Lung (tissue), 12 donors: ENCODE data around the gene UNC45B. TPM values are rescaled to one million over a fixed set of nuclear protein-coding genes. Genes with fewer than 3 reads are reported as not detected.

Experiments
- ATAC-seq: fragments of 200-7000 bp; cut with Tn5 transposase; one replicate; pipeline ENCODE4 v1.9.1; 2020; ENCODE audit warnings: moderate number of reproducible peaks; ENCODE audit not compliant: insufficient read depth, low FRiP score
- DNase-seq, 3 donors: peaks; one replicate each; pipeline ENCODE4 v3.0.0-alpha.2; 2013 to 2017
- H3K27ac ChIP-seq, 2 donors: one replicate each; pipeline ENCODE4 v1.5.1; 2013; ENCODE audit warnings: mild to moderate bottlenecking in 2 of 2, moderate library complexity in 2 of 2, control low read depth in 1 of 2, inconsistent platforms in 1 of 2, low read depth in 1 of 2, low read length in 1 of 2
- H3K27me3 ChIP-seq, 3 donors: one replicate each; pipeline ENCODE4 v1.5.1; 2013; ENCODE audit warnings: low read length in 2 of 3; ENCODE audit not compliant: control insufficient read depth in 3 of 3, insufficient read depth in 3 of 3
- H3K36me3 ChIP-seq, 4 donors: one replicate each; pipeline ENCODE4 v1.5.1; 2013; ENCODE audit warnings: low read length in 4 of 4, mild to moderate bottlenecking in 1 of 4, moderate library complexity in 1 of 4; ENCODE audit not compliant: control insufficient read depth in 4 of 4, insufficient read depth in 4 of 4
- H3K4me1 ChIP-seq, 5 donors: one replicate each; pipeline ENCODE4 v1.5.1; 2013; ENCODE audit warnings: low read length in 5 of 5, mild to moderate bottlenecking in 2 of 5, moderate library complexity in 1 of 5; ENCODE audit not compliant: control insufficient read depth in 5 of 5, insufficient read depth in 5 of 5
- H3K4me3 ChIP-seq: one replicate; pipeline ENCODE4 v1.5.1; 2013; ENCODE audit warnings: mild to moderate bottlenecking, control low read depth, moderate library complexity
- H3K9ac ChIP-seq, 2 donors: one replicate each; pipeline ENCODE4 v1.5.1; 2013; ENCODE audit warnings: low read length in 2 of 2, control low read depth in 1 of 2; ENCODE audit not compliant: insufficient read depth in 1 of 2
- H3K9me3 ChIP-seq, 4 donors: one replicate each; pipeline ENCODE4 v1.5.1; 2013; ENCODE audit warnings: low read length in 3 of 4, mild to moderate bottlenecking in 1 of 4, moderate library complexity in 1 of 4; ENCODE audit not compliant: control insufficient read depth in 4 of 4, insufficient read depth in 3 of 4
- WGBS, 2 donors: extraction: QIAGEN DNeasy Blood & Tissue Kit; methylation state at CpG; one replicate each; pipeline ENCODE4 v1.1.7; 2013; 5-methylcytosine and 5-hydroxymethylcytosine counted together
- polyA plus RNA-seq, 2 donors: library from polyadenylated mRNA; stranded (reverse); fragments of 200-250 nt; gene quantifications; one replicate each; pipeline ENCODE4 v1.2.1, GENCODE V29; 2013
- total RNA-seq, 2 donors: library from RNA; depleted of rRNA in 1 of 2; stranded (reverse); fragments of >200 nt in 1 of 2; gene quantifications; one replicate each; pipeline ENCODE4 v1.2.1, GENCODE V29; 2014 to 2021
- TF ChIP-seq, protein P1 (sequence below): IDR thresholded peaks from 2 replicates; pipeline ENCODE4 v1.5.1; 2012; ENCODE audit warnings: mild to moderate bottlenecking; ENCODE audit errors: control extremely low read depth, extremely low read depth
- donor health status: control.
- donor health status: control.
- donor health status: Bipolar disorder and iron deficiency.
- donor health status: healthy.
- donor health status: DM: yes; HTN: yes; CAD: no.

UNC45B gene
- total and polyA plus RNA-seq, 4 donors, result 0.06 to 1.6 (median 0.29) TPM

DNA sequence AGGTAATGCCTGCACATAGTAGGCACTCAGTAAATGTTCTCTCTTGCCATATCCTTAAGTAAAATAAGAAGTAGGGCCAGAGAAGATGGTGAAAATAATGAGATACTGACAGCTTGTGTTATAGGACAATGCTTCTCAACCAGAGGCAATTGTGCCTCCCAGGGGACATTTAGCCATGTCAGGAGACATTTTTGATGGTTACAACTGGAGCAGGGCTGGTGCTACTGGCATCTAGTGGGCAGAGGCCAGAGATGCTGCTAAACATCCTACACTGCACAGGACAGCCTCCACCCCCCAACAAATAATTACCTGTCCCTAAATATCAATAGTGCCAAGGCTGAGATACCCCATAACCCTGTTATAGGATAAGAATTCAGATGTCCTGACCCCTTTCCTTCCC is 29.6 kb upstream of the UNC45B start:
- no peak overlapping the region for H3K9ac ChIP-seq
- H3K9me3 ChIP-seq, result no peaks in the 10 kb centered on the region
- H3K27me3 ChIP-seq, result peaks cover 0 to 2% (median 0%) of the 10 kb centered on the region in 3 donors
- no peak for ATAC-seq
- TF ChIP-seq, protein P1, sequence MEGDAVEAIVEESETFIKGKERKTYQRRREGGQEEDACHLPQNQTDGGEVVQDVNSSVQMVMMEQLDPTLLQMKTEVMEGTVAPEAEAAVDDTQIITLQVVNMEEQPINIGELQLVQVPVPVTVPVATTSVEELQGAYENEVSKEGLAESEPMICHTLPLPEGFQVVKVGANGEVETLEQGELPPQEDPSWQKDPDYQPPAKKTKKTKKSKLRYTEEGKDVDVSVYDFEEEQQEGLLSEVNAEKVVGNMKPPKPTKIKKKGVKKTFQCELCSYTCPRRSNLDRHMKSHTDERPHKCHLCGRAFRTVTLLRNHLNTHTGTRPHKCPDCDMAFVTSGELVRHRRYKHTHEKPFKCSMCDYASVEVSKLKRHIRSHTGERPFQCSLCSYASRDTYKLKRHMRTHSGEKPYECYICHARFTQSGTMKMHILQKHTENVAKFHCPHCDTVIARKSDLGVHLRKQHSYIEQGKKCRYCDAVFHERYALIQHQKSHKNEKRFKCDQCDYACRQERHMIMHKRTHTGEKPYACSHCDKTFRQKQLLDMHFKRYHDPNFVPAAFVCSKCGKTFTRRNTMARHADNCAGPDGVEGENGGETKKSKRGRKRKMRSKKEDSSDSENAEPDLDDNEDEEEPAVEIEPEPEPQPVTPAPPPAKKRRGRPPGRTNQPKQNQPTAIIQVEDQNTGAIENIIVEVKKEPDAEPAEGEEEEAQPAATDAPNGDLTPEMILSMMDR, result no peak
- H3K27ac ChIP-seq, result no peak overlapping the region
- H3K4me3 ChIP-seq, result no peak overlapping the region
- no peak for DNase-seq
- H3K36me3 ChIP-seq, result peaks cover 0 to 6% (median under 1%) of the 10 kb centered on the region in 4 donors
- H3K4me1 ChIP-seq, result peaks cover 0 to 17% (median 0%) of the 10 kb centered on the region in 5 donors

DNA sequence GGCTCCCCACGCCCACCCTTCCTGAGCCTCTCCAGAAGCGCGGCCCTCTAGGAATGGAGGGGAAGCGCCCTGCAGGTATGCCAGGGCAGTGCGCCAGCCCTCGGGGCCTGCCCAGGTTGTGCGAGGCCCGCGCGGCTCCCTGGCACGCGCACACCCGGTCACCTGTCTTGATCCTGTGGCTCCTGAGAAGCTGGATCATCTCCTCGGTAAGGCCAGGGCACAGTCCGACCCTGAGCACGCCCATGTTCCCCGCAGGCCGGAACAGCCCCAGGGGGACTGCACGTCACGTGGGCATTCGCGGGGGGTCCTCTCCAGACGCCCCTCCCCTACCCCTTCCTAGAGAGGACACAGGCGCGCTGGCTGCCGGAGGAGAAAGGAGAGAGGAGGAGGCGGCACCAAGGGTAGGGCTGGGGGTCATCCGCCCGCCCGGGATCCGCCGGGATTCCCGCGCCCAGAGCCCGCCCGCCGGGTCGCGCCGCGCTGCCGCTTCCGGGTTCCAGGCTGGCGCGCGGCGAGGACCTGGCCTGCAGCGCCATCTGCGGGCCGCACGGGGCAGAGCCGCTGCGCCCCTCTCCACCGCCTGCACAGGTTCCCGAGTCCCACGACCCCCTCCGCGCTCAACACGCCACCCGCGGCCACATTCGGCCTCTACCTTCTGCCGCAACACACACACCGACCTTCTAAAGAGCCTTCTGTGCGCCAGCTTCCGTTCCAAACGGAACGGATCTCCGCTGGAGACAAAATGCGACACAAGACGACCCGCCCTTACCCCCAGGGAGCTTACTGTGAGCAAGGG is 28.0 kb upstream of the UNC45B start, which contains the start of gene RAD51D:
Gene RAD51D (minus strand): TSS at position 491 of the 796 bp plus-strand sequence. CDS start 247 bp downstream, at position 244.
- Histone ChIP-seq H3K36me3 (peaks cover 0 to 6% (median under 1%) of the 10 kb centered on the region in 4 donors), H3K27ac (peak within 1 kb of the TSS in 1 of 2 donors; percentile 91), H3K9ac (peak within 1 kb of the TSS; percentile 47 to 67), H3K4me1 (peaks cover 0 to 17% (median 0%) of the 10 kb centered on the region in 5 donors), H3K9me3 (no peaks in the 10 kb centered on the region), H3K27me3 (peaks cover 0 to 2% (median 0%) of the 10 kb centered on the region in 3 donors), H3K4me3 (peak within 1 kb of the TSS; percentile 88)
- 1% methylated on average over 39 to 72 of the region's 72 CpGs for WGBS, 2 donors
- DNase-seq, result peak; percentile 78 to 87 (median 85)
- peak; percentile 98 for ATAC-seq
- TF ChIP-seq, protein P1, result peak; percentile 97

DNA sequence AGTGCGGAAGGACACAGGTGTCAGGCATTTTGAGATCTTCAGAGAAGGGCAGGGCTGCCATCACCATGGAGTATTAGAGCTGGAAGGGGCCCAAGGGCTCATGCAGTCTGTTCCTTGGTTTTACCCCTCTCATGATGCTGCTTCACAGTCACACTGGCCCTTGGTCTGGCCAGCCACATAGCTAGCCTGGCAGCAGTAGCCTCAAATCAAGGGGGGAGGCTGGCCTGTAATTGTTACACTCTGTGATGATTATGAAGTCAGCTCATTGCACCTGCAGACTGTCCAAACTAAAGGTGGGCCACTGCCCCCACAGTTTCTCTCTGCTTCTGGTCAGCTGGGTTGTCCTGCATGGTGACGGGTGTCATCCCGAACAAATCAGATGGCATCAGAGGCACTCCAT is 26.3 kb upstream of the UNC45B start, which contains the start of gene FNDC8:
Gene FNDC8 (plus strand): TSS at position 301 of the 400 bp plus-strand sequence. CDS start 79 bp downstream, at position 380.
- H3K9ac ChIP-seq, result no peak within 1 kb of the TSS
- ATAC-seq (no peak), DNase-seq (no peak)
- peaks cover 0 to 2% (median 0%) of the 10 kb centered on the region in 3 donors for H3K27me3 ChIP-seq
- H3K4me3 ChIP-seq, result no peak within 1 kb of the TSS
- H3K4me1 ChIP-seq, result peaks cover 0 to 17% (median 0%) of the 10 kb centered on the region in 5 donors
- 96% methylated on average over 3 of the region's 3 CpGs for WGBS, 2 donors
- TF ChIP-seq, protein P1, result no peak
- H3K27ac ChIP-seq, result no peak within 1 kb of the TSS
- no peaks in the 10 kb centered on the region for H3K9me3 ChIP-seq
- peaks cover 0 to 3% (median under 1%) of the 10 kb centered on the region in 4 donors for H3K36me3 ChIP-seq
